Vagina (tissue), 2 donors: ENCODE results near the gene TSPAN9. TPM values are rescaled to one million over a fixed set of nuclear protein-coding genes. Genes with fewer than 3 reads are reported as not detected.

Experiments
- DNase-seq, 2 donors: peaks; one replicate each; pipeline ENCODE4 v3.0.0-alpha.2; 2017; ENCODE audit errors: extremely low spot score in 2 of 2
- H3K27ac ChIP-seq: fragments of 200-600 bp; sonication (generic); one replicate; pipeline ENCODE4 v1.5.1; 2019
- H3K27me3 ChIP-seq: fragments of 200-600 bp; sonication (generic); one replicate; pipeline ENCODE4 v1.5.1; 2019
- H3K36me3 ChIP-seq, 2 donors: fragments of 200-600 bp; sonication (generic); one replicate each; pipeline ENCODE4 v1.5.1; 2017 to 2019
- H3K4me1 ChIP-seq: fragments of 200-600 bp; sonication (generic); one replicate; pipeline ENCODE4 v1.5.1; 2019
- H3K4me3 ChIP-seq, 2 donors: fragments of 200-600 bp; sonication (generic); 1 replicate in 1 of 2; 2 replicates in 1 of 2; pipeline ENCODE4 v1.5.1; 2016 to 2019
- H3K9me3 ChIP-seq: fragments of 200-600 bp; sonication (generic); one replicate; pipeline ENCODE4 v1.5.1; 2019
- CTCF ChIP-seq, 3 experiments: fragments of 450-650 bp in 2 of 3; fragments of 200-600 bp in 1 of 3; sonication (generic) in 1 of 3; IDR thresholded peaks; one replicate each; pipeline ENCODE4 v1.5.1; 2017 to 2019; ENCODE audit warnings: antibody characterized with exemption in 3 of 3, mild to moderate bottlenecking in 2 of 3, moderate library complexity in 2 of 3
- POLR2A ChIP-seq, 2 donors: fragments of 450-650 bp; IDR thresholded peaks; one replicate each; pipeline ENCODE4 v1.6.1; 2017; ENCODE audit warnings: antibody characterized with exemption in 2 of 2, mild to moderate bottlenecking in 2 of 2, moderate library complexity in 2 of 2
- POLR2AphosphoS5 ChIP-seq, 2 donors: sonication (generic); formaldehyde crosslinking; IDR thresholded peaks; one replicate each; pipeline ENCODE4 v1.9.0; 2017; ENCODE audit warnings: antibody characterized with exemption in 2 of 2, mild to moderate bottlenecking in 2 of 2, low read depth in 1 of 2; ENCODE audit not compliant: insufficient read depth in 1 of 2
- intact Hi-C: fragments of 100-400 bp; cut with DNase I; formaldehyde crosslinking; loops from one replicate; pipeline ENCODE4 v1.15.1; 2023
- total RNA-seq: library from RNA; depleted of rRNA; stranded (reverse); fragments of >200 nt; gene quantifications from one replicate; pipeline ENCODE4 v1.2.3, GENCODE V29; 2016

Gene TSPAN9
- total RNA-seq, 1 donor from 2014 or later: 32.2 TPM

DNA sequence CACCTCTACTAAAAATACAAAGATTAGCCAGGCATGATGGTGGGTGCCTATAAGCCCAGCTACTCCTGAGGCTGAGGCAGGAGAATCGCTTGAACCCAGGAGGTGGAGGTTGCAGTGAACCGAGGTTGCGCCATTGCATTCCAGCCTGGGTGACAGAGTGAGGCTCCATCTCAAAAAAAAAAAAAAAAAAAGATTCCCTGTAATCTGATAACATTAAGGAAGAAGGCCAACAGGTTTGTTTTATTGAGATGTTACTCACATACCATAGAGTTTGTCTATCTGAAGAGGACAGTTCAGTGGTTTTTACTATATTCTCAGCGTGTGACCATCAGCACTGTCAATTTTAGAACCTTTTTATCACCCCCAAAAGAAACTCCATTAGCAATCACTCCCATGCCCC, 37.5 kb downstream of the TSPAN9 start:
- DNase-seq: no peak
- no peaks in the 10 kb centered on the region for H3K27me3 ChIP-seq
- TF ChIP-seq POLR2A (IDR thresholded peaks at IDR 0.05) (no peak), CTCF (IDR thresholded peaks at IDR 0.05) (no peak), POLR2AphosphoS5 (IDR thresholded peaks at IDR 0.05; ENCODE audit: insufficient read depth in 1 of 2, low read depth in 1 of 2) (no peak)
- intact Hi-C loops: no loop called here
- no peak overlapping the region for H3K27ac ChIP-seq
- H3K4me1 ChIP-seq: peaks cover 34% of the 10 kb centered on the region
- H3K4me3 ChIP-seq: no peak overlapping the region
- H3K9me3 ChIP-seq: no peaks in the 10 kb centered on the region
- H3K36me3 ChIP-seq: peaks cover 0 to 3% of the 10 kb centered on the region in 2 donors

GRCh38 chr12:3115078-3115477, 37.9 kb downstream of the TSPAN9 start:
- no peak overlapping the region for H3K27ac ChIP-seq
- intact Hi-C loops: no loop called here
- no peak overlapping the region for H3K4me3 ChIP-seq
- TF ChIP-seq CTCF (IDR thresholded peaks at IDR 0.05) (no peak), POLR2A (IDR thresholded peaks at IDR 0.05) (no peak), POLR2AphosphoS5 (IDR thresholded peaks at IDR 0.05; ENCODE audit: insufficient read depth in 1 of 2, low read depth in 1 of 2) (no peak)
- peaks cover 39% of the 10 kb centered on the region for H3K4me1 ChIP-seq
- no peaks in the 10 kb centered on the region for H3K27me3 ChIP-seq
- H3K36me3 ChIP-seq: peaks cover 0 to 3% of the 10 kb centered on the region in 2 donors
- H3K9me3 ChIP-seq: no peaks in the 10 kb centered on the region
- DNase-seq: no peak

GRCh38 chr12:3116106-3116844, 39.1 kb downstream of the TSPAN9 start:
- DNase-seq: no peak
- H3K27ac ChIP-seq: peak overlapping the region; percentile 54
- H3K4me1 ChIP-seq: peaks cover 48% of the 10 kb centered on the region
- no peaks in the 10 kb centered on the region for H3K9me3 ChIP-seq
- no peaks in the 10 kb centered on the region for H3K36me3 ChIP-seq
- intact Hi-C loops: no loop called here
- no peak overlapping the region for H3K4me3 ChIP-seq
- no peaks in the 10 kb centered on the region for H3K27me3 ChIP-seq
- TF ChIP-seq CTCF (IDR thresholded peaks at IDR 0.05) (no peak), POLR2AphosphoS5 (IDR thresholded peaks at IDR 0.05; ENCODE audit: insufficient read depth in 1 of 2, low read depth in 1 of 2) (no peak), POLR2A (IDR thresholded peaks at IDR 0.05) (no peak)

DNA sequence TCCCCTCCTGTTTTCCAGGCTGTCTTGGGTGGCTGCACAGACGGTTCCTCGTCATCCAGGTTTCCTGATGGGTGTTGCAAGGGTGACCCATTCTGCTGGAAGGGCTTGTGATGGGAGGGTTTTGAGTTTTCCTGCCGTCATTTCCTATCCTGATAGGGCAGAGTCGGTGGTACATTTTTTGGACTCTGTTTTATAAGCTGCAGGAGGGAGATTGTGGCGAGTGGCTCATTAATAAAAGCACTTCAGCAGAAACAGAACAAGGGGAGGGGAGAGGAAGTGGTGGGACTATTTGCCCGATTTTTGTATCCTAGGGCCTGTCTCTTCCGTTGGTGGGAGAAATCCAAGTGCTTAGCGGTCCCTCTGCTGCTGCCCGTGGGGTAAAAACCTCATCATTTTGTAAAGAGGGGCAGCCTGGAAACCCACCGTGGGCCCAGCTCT, 40.0 kb downstream of the TSPAN9 start:
- intact Hi-C loops: no loop called here
- H3K27ac ChIP-seq: peak overlapping the region; percentile 54
- TF ChIP-seq CTCF (IDR thresholded peaks at IDR 0.05) (no peak), POLR2AphosphoS5 (IDR thresholded peaks at IDR 0.05; ENCODE audit: insufficient read depth in 1 of 2, low read depth in 1 of 2) (peak; percentile 9 to 10)
- H3K36me3 ChIP-seq: no peaks in the 10 kb centered on the region
- no peaks in the 10 kb centered on the region for H3K9me3 ChIP-seq
- no peak overlapping the region for H3K4me3 ChIP-seq
- no peak for DNase-seq
- no peaks in the 10 kb centered on the region for H3K27me3 ChIP-seq
- peaks cover 48% of the 10 kb centered on the region for H3K4me1 ChIP-seq

DNA sequence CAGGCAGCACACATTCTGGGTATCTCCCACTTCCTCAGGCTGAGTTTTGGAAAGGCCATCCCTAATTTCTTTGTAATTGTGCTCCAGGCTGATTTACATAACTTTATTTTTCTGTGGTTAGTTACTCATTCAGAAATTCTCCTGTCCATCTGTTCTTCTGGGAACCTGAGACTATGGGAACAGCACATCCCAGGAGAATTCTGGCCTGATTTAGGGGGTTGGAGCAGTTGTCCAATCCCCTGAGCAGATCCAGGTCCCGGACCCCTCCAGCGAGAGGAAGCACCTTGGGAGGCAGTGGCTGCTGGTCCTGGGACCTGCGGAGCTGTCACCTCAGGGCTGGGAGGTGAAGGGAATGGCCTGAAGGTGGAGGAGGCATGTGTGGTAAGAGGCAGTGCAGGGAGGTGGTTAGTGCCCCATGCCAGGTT, 40.4 kb downstream of the TSPAN9 start:
- DNase-seq: no peak
- intact Hi-C loops: no loop called here
- TF ChIP-seq POLR2A (IDR thresholded peaks at IDR 0.05) (no peak), CTCF (IDR thresholded peaks at IDR 0.05) (no peak), POLR2AphosphoS5 (IDR thresholded peaks at IDR 0.05; ENCODE audit: insufficient read depth in 1 of 2, low read depth in 1 of 2) (no peak)
- Histone ChIP-seq H3K4me3 (no peak overlapping the region), H3K4me1 (peaks cover 51% of the 10 kb centered on the region), H3K36me3 (no peaks in the 10 kb centered on the region), H3K27ac (peak overlapping the region; percentile 54), H3K9me3 (no peaks in the 10 kb centered on the region), H3K27me3 (no peaks in the 10 kb centered on the region)
